ENCODE results near the gene SEC22C. TPM values are rescaled to one million over a fixed set of nuclear protein-coding genes. Genes with fewer than 3 reads are reported as not detected.

SEC22C gene
- total and polyA plus RNA-seq, 2 donors (not counting 1 experiment from before 2014, with no cell fraction given) = 19.2 to 44.8 TPM

DNA sequence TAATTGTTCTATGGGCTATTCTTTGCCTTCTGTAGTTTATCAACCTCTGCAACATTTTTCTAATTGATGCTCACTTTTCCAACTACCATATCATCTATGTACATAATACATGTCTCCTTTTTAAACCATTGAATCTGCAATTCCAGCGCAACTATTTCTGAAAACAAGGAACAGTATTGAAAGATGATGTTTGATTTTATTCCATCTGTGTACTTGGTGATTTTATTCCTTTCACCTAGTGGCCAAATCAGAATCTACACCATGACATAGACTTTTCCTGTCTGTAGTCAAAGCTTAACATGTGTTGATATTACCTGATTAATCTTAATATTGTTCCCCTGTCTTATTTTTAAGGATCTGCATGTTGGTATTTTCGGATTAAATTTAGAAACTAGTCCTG is 31.7 kb upstream of the SEC22C start:
- no peak overlapping the region for H3K4me2 ChIP-seq (replicated peaks; ENCODE audit: low read depth, low read length, poor library complexity, severe bottlenecking)
- no peaks in the 10 kb centered on the region for H3K9me3 ChIP-seq (ENCODE audit: control extremely low read depth in 1 of 3, control insufficient read depth in 2 of 3, insufficient read depth in 1 of 3, low read length in 2 of 3)
- H3K9ac ChIP-seq (ENCODE audit: low read length) = no peak overlapping the region
- H3K27ac ChIP-seq (ENCODE audit: low read length in 2 of 2) = peak overlapping the region in 1 of 2 donors; percentile 38
- peak overlapping the region; percentile 0 for H3K4me3 Mint-ChIP-seq
- DNase-seq (peak; percentile 35), ATAC-seq (ENCODE audit: low read depth) (no peak)
- peaks cover 87% of the 10 kb centered on the region for H3K79me2 ChIP-seq (ENCODE audit: control insufficient read depth, insufficient read depth, low read length)
- peaks cover 4 to 10% of the 10 kb centered on the region in 2 experiments for H3K36me3 ChIP-seq (replicated peaks in 1 of 2; ENCODE audit: control extremely low read depth in 1 of 2, control insufficient read depth in 1 of 2, extremely low read depth in 1 of 2, insufficient read depth in 2 of 2, low read length in 1 of 2)
- H3K27me3 ChIP-seq (replicated peaks in 1 of 4; ENCODE audit: control extremely low read depth in 1 of 4, control insufficient read depth in 3 of 4, insufficient read depth in 4 of 4, low read length in 3 of 4) = no peaks in the 10 kb centered on the region
- H3K4me1 Mint-ChIP-seq = peaks cover 35% of the 10 kb centered on the region
- WGBS (ENCODE audit: insufficient coverage) = no CpG with 5 or more reads among the region's 2 CpGs
- ChIA-PET CTCF (interaction anchor here (0.7 to 2.7 kb wide), 9 partner anchors 8 to 66 kb away, joined by 3 to 13 read pairs (median 4); partner anchors contain the start of genes NKTR and SEC22C), POLR2A (interaction anchor here (1.2 kb wide), 1 partner anchor 13 kb away, joined by 5 read pairs; the partner anchor contains the start of gene NKTR)
- no peak for TF ChIP-seq EZH2 (IDR thresholded peaks at IDR 0.05; ENCODE audit: borderline replicate concordance, insufficient read depth, low read depth, low read length, poor library complexity, severe bottlenecking)
- peak; percentile 69 for TF ChIP-seq CTCF (IDR thresholded peaks at IDR 0.05)
- intact Hi-C loops (cut with micrococcal nuclease) = loop anchor here (5.0 kb wide), 1 partner anchor 41 kb away; no protein-coding TSS in a partner anchor
- H3K4me3 ChIP-seq (ENCODE audit: control extremely low read depth in 1 of 5, extremely low read depth in 1 of 5, insufficient read depth in 1 of 5, low read depth in 2 of 5, low read length in 4 of 5) = no peak overlapping the region
- H3K27me3 Mint-ChIP-seq = no peaks in the 10 kb centered on the region
- H3K9me3 Mint-ChIP-seq (ENCODE audit: insufficient read depth) = no peaks in the 10 kb centered on the region
- no peak overlapping the region for H2AFZ ChIP-seq (ENCODE audit: insufficient read depth, low read depth, low read length, poor library complexity, severe bottlenecking)
- peaks cover 80% of the 10 kb centered on the region for H4K20me1 ChIP-seq (ENCODE audit: control insufficient read depth, insufficient read depth, low read length, poor library complexity, severe bottlenecking)
- H3K27ac Mint-ChIP-seq = no peak overlapping the region
- peaks cover 2 to 18% of the 10 kb centered on the region in 2 donors for H3K4me1 ChIP-seq (ENCODE audit: control insufficient read depth in 2 of 2, insufficient read depth in 2 of 2, low read length in 2 of 2)

GRCh38 chr3:42612928-42613327 is 31.2 kb upstream of the SEC22C start:
- no peaks in the 10 kb centered on the region for H3K27me3 Mint-ChIP-seq

More at GRCh38 chr3:42612928-42613327, 31.2 kb upstream of the SEC22C start:
- Mint-ChIP-seq H3K27ac (no peak overlapping the region), H3K9me3 (ENCODE audit: insufficient read depth) (no peaks in the 10 kb centered on the region), H3K4me1 (peaks cover 35% of the 10 kb centered on the region), H3K4me3 (no peak overlapping the region)
- no peaks in the 10 kb centered on the region for H3K9me3 ChIP-seq (ENCODE audit: control extremely low read depth in 1 of 3, control insufficient read depth in 2 of 3, insufficient read depth in 1 of 3, low read length in 2 of 3)
- H3K4me1 ChIP-seq (ENCODE audit: control insufficient read depth in 2 of 2, insufficient read depth in 2 of 2, low read length in 2 of 2) = peaks cover 2 to 18% of the 10 kb centered on the region in 2 donors
- no peak overlapping the region for H3K4me3 ChIP-seq (ENCODE audit: control extremely low read depth in 1 of 5, extremely low read depth in 1 of 5, insufficient read depth in 1 of 5, low read depth in 2 of 5, low read length in 4 of 5)
- peaks cover 82% of the 10 kb centered on the region for H4K20me1 ChIP-seq (ENCODE audit: control insufficient read depth, insufficient read depth, low read length, poor library complexity, severe bottlenecking)
- CTCF ChIA-PET = interaction anchor here (0.8 to 2.7 kb wide), 9 partner anchors 8 to 66 kb away, joined by 3 to 13 read pairs (median 4); partner anchors contain the start of gene SEC22C
- no peak for TF ChIP-seq CTCF (IDR thresholded peaks at IDR 0.05)
- no peak for TF ChIP-seq EZH2 (IDR thresholded peaks at IDR 0.05; ENCODE audit: borderline replicate concordance, insufficient read depth, low read depth, low read length, poor library complexity, severe bottlenecking)
- peak; percentile 22 for DNase-seq
- H3K9ac ChIP-seq (ENCODE audit: low read length) = no peak overlapping the region
- WGBS (ENCODE audit: insufficient coverage) = no CpG with 5 or more reads among the region's 3 CpGs
- intact Hi-C loops (cut with micrococcal nuclease) = loop anchor here (5.0 kb wide), 1 partner anchor 41 kb away; no protein-coding TSS in a partner anchor
- no peak overlapping the region for H3K4me2 ChIP-seq (replicated peaks; ENCODE audit: low read depth, low read length, poor library complexity, severe bottlenecking)
- H3K27ac ChIP-seq (ENCODE audit: low read length in 2 of 2) = peak overlapping the region in 1 of 2 donors; percentile 38
- peaks cover 92% of the 10 kb centered on the region for H3K79me2 ChIP-seq (ENCODE audit: control insufficient read depth, insufficient read depth, low read length)
- no peaks in the 10 kb centered on the region for H3K27me3 ChIP-seq (replicated peaks in 1 of 4; ENCODE audit: control extremely low read depth in 1 of 4, control insufficient read depth in 3 of 4, insufficient read depth in 4 of 4, low read length in 3 of 4)
- H3K36me3 ChIP-seq (replicated peaks in 1 of 2; ENCODE audit: control extremely low read depth in 1 of 2, control insufficient read depth in 1 of 2, extremely low read depth in 1 of 2, insufficient read depth in 2 of 2, low read length in 1 of 2) = peaks cover 4 to 14% of the 10 kb centered on the region in 2 experiments
- H2AFZ ChIP-seq (ENCODE audit: insufficient read depth, low read depth, low read length, poor library complexity, severe bottlenecking) = no peak overlapping the region
- POLR2A ChIA-PET = interaction anchor here (1.2 kb wide), 1 partner anchor 12 kb away, joined by 5 read pairs; the partner anchor contains the start of gene NKTR
- ATAC-seq (ENCODE audit: low read depth) = peak; percentile 62

Data from B cell (primary cell).